ENCODE results near the gene ANKRD6.
A peak's percentile ranks its signal among the peaks of the same experiment; 100 is the strongest.

The ANKRD6 gene

GRCh38 chr6:89464295-89464694, 31.3 kb downstream of the ANKRD6 start:
- DNase-seq (ENCODE audit: low read depth in 1 of 2, low spot score in 1 of 2), result no peak

DNA sequence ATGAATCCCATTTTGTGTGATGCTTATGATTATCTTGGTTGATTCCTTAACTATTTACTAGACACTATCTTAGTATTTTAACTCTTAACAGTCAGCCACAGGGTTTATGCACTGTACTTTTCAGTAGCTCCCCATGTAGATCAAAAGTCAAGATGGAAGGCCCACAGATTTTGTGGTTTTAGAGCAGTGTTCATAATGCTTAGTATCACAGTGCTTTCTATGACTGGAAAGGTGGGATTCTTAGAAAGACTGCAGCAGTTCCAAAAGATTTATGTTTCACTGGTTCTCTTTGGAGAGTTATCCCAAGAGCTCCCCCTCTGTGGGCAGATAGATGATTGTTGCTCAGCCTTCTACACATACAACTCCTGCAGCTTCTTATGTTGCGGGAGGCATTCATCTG, 34.5 kb downstream of the ANKRD6 start:
- no peak for DNase-seq (ENCODE audit: low read depth in 1 of 2, low spot score in 1 of 2)

GRCh38 chr6:89468998-89469397, 36.0 kb downstream of the ANKRD6 start:
- DNase-seq (ENCODE audit: low read depth in 1 of 2, low spot score in 1 of 2), result no peak

DNA sequence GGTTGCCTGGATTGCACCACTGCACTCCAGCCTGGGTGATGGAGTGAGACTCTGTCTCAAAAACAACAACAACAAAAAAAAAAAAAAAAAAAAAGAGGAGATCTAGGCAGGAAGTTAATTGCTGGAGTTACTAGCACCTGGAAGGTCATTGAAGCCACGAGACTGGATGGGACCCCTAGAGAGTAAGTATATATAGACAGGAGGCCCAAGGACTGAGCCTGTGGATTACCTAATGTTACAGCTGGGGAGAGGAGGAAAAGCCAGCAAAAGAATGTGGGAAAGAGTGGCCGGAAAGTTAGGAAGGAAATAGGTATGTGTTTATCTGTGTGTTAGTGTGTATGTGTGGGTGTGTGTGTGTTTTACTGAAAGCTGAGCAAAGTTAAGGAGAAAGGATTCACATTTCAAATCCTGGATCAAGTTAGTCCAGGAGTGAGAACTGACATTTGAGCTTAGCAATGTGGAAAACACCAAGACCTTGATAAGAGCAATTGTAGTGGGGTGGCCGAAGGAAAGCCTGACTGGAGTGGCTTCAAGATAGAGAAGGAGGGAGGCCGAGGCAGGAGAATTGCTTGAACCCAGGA, 38.4 kb downstream of the ANKRD6 start:
- no peak for DNase-seq (ENCODE audit: low read depth in 1 of 2, low spot score in 1 of 2)

GRCh38 chr6:89475101-89475500, 42.1 kb downstream of the ANKRD6 start:
- DNase-seq (ENCODE audit: low read depth in 1 of 2, low spot score in 1 of 2), result no peak

DNA sequence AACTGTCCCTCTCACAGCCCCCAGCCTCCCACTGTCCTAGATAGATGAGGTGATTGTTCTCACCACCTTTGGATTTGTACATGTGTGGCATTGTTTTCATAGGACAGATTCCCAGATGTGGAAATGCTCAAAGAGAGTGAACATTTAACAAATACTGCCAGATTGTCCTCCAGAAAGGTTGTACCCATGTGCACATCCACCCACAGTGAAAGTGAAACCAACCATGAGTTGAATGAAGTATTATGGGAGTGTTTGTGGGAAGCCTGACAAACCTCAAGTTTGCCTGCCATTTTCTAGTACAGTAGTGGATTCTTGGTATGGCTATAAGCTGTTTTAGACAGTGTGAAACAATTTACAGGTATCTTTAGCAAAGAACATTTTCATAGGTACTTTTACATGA, 42.7 kb downstream of the ANKRD6 start:
- DNase-seq (ENCODE audit: low read depth in 1 of 2, low spot score in 1 of 2), result peak in 1 of 2 donors; percentile 1

DNA sequence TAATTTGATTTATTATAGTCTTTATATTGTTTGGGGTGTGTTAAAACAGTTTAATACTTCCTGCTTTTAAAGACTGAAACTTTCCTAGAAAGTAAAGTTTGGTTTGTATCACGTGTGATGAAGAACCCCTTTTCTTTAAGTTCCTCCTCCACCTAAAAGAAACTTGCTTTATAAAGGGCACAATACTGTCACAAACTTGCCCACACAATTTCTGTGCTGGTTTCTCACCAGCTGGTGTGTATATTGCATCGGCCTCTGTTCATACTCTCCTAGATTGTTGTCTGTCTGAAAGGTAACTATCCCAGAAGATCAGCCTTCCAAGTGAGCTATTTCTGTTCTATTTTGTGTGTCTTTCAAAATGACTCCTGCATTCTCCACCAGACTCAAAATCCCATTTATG, 46.9 kb downstream of the ANKRD6 start:
- no peak for DNase-seq (ENCODE audit: low read depth in 1 of 2, low spot score in 1 of 2)

GRCh38 chr6:89481695-89482094, 48.7 kb downstream of the ANKRD6 start:
- no peak for DNase-seq (ENCODE audit: low read depth in 1 of 2, low spot score in 1 of 2)

DNA sequence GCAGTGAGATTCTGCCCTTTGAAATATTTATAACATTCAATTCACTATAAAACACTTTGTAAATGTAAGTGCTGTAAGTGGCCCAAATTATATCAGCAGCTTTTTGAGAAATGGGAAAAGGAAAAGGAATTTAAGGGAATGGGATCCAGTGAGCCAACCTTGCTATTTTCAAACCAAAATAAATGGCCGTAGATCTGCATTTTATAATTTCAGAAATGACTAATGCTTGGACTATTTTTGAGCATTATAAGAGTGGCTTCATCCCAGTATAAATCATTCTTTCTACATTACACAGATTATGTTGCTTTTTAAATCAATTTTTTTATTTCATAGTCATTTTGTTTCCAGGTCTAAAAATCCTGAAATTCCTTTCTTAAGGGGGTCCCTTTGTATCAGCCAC, 49.2 kb downstream of the ANKRD6 start:
- DNase-seq (ENCODE audit: low read depth in 1 of 2, low spot score in 1 of 2), result no peak

DNA sequence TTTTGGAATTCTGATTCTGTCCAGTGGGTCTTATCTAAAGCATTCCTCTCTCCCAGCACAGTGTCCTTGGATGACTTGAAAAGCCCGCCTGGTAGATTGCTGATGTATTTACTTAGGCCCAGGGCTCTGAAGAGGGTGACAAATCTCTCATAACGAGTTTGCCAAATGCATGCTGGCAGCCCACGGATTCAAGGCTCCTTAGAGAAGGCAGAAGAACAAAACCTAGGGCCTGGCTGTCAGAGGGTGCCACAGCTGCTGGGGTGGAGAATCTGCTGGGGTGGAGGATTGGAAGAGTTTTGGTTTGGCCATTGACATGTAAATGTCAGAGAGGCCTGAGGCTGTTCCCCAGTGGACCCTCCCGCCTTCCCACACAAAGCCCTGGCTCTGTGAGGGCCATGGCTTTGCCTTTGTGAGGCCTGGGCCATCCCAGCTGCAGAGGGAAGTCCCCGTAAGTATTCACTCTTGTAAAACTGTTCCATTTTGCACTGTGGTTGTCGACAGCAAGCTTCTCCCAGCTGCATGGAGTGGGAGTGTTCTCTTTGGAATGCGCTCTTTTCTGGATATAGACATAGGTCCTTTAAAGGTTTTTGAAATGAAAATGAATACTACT, 50.3 kb downstream of the ANKRD6 start:
- DNase-seq (ENCODE audit: low read depth in 1 of 2, low spot score in 1 of 2), result no peak

GRCh38 chr6:89485320-89485719, 52.4 kb downstream of the ANKRD6 start:
- no peak for DNase-seq (ENCODE audit: low read depth in 1 of 2, low spot score in 1 of 2)

DNA sequence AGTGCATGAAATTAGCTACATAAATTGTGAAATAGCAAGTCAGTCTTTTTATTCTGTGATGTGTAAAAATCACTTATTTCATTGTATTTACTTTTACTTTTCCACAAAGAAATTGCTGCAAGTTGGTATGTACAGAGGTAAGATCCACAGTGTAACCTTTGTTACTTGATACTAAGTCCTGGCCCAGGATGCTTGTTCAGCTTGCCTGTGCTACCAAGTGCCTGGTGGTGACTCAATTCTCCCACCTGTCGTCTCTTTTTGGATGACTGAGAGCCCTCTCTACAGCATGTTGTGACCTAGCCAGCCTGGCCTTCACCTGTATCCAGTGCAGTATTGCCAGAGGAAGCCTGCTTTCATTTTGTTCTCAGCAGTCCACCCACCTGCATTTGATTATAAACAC, 54.9 kb downstream of the ANKRD6 start:
- no peak for DNase-seq (ENCODE audit: low read depth in 1 of 2, low spot score in 1 of 2)

DNA sequence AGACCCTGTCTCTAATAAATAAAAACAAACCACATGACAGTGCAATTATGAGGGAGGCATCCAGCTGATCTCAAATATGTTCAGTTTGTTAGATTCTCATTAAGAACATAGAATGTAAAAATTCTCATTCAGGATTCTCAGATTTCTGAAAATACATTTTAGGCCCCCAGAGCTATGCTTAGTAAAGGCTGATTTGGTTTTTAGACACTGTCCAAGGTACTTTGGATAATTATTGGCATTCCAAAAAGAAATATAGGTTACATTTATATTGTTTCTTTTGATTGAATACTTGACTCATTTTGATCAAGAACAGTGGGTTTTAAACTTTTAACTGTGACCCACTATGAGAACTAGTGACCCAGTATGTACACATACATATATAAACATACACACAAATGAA, 55.5 kb downstream of the ANKRD6 start:
- no peak for DNase-seq (ENCODE audit: low read depth in 1 of 2, low spot score in 1 of 2)

DNA sequence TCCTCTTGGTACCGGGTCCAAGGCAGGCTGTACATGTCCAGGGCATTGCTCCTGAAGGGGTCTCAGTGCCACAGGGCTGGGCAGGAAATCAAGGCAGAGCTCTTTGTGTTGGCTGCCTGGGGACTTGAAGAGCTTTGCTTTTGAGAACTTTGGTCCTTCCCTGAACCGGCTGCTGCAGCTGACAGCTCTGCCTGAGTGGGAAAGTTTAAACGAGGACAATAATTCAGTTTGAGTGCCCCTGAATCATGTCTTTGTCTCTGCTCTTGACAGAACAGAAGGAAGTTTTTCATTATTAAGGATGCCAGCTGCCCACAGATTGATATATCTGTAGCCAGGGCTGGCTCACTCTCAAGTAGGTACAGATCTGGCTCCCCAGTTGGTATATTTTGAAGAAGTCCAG, 56.1 kb downstream of the ANKRD6 start:
- no peak for DNase-seq (ENCODE audit: low read depth in 1 of 2, low spot score in 1 of 2)

DNA sequence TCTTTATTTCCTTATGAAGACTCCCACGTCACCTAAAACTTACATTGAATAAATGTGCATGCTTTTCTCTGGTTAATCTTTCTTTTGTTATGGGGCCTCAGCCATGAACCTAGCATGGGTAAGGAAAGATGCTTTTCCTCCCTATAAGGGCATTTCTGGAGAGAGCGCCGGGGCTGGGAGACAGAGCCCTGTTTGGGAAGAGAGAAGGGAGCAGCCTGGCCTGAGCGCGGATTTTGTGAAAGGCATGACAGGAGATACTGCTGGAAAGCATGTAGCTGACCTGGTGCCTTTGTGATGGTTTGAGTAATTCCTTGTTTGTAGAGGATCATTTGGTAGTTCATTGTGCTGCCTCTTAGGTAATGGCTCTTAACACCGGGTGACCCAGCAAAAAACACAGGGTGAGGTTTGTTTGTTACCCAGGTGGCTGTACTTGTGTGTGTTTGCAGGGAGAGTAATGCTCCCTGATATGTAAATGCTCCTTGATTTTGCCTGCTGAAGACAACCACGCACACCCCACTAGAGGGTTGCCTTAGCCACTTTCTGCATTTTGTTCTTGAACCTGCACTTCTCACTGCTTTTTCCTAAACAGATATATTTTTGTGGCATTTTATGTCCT, 59.2 kb downstream of the ANKRD6 start:
- DNase-seq (ENCODE audit: low read depth in 1 of 2, low spot score in 1 of 2), result no peak

DNA sequence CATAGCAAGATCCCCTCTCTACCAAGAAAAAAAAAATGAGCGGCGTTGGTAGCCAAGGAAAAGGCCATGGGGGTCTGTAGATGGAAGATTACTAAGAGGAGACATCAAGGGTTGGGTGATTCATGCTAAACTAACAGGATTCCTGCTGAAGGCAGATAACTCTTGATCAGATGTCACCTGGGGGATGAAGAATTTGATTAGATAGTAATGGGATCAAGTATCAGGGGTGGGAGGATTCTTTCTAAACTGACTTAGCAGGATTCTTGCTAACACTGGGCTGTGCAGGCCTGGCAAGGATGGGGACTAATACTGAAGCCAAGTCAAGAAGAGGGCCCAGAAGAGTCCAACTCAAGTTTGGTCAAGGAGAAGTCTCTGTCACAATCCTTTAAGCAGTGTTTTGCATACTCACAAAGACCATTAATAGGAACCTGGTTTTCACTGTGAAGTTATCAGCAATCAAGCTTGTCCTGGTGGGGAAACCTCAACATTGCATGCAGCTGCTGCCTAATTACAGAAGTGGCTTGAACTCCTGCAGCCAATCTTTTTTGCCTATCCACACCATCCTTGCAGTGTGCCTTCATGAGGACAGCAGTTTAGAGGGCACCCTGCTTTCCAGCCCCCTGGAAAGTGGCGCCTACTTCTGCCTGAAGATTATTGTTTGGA, 61.3 kb downstream of the ANKRD6 start:
- no peak for DNase-seq (ENCODE audit: low read depth in 1 of 2, low spot score in 1 of 2)

DNA sequence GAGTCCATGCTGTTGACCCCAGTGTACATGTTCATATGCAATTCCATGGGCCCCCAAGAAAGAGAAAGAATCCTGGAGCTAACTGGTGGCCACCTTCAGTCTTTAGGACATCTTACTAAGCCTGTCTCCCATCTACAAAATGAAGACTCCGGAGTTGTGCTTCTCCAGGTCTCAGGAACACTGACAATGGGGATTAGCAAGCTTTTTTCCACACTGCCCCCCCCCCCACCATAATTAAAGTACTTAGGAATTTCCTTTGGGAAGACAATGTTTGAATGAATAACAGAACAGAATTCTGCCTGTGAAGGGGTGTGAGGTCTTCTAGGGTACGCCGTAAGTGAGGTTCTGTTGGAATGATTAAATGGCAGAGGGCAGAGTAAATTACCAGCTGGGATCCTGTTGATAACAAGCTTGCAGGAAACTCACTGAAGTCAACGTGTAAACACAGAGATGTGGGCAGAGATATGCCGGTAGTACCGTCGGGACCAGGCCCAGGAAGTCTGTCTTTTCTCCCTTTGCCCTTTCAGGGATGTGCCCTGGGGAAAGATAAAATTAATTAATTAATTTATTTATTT, 63.1 kb downstream of the ANKRD6 start:
- DNase-seq (ENCODE audit: low read depth in 1 of 2, low spot score in 1 of 2), result no peak

DNA sequence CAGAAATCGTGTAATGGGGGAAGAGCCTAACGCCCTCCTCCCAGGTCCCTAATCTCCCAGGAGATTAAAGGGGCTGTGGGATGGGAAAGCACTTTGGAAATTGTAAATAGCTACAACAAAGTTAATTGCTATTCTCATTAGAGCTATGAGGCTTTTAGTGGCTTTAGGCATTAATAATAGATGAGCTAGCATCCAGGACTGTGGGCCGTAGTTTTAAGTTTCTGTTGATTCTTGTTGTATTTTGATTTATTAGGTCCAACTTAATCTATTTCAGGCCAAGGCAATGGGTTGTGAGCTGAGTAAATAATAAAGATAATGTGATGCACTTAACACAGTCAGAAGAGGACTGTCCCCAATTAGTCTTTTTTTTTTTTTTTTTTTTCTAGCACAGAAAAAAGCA, 67.7 kb downstream of the ANKRD6 start:
- DNase-seq (ENCODE audit: low read depth in 1 of 2, low spot score in 1 of 2), result no peak

DNA sequence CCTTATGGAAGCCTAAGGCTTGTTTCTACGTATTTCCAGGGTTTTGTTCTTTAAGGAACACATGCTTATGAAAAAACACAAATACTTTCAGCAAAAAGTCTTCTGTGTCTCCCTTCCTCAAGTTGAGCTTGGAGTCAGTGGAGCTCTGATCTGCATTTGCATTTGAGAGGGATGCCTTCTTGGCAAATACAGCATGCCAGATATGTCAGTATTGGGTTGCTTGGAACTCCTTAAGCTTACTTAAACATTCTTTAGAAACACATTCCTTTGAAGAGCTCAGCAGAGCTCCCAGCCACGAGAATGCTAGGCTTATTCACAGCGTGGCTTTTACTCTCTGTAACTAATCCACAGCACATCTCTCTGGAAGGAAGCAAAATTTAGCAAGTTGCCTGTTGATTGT, 68.3 kb downstream of the ANKRD6 start:
- DNase-seq (ENCODE audit: low read depth in 1 of 2, low spot score in 1 of 2), result no peak

DNA sequence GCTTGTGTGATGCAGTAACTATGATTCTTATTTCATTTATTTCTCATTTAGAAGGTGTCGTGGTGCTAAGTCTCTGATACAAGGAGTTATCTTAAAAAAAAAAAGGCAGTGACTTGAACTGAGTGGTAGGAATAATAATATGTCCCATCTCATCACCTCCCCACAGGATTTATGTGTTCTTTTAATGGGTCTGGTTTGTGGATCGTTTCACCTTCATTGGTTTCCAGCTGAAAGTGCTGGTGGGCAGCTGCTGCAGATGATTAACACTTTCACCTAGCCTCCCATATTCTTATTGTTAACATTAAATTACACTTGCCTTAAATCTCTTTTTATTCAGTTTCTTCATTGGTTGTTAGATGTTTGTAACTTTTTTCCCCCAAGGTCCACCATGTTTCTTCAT, 68.8 kb downstream of the ANKRD6 start:
- no peak for DNase-seq (ENCODE audit: low read depth in 1 of 2, low spot score in 1 of 2)

- no peak for DNase-seq (ENCODE audit: low read depth in 1 of 2, low spot score in 1 of 2)
These were observed 70.7 kb downstream of the ANKRD6 start for GRCh38 chr6:89503641-89504040.

DNA sequence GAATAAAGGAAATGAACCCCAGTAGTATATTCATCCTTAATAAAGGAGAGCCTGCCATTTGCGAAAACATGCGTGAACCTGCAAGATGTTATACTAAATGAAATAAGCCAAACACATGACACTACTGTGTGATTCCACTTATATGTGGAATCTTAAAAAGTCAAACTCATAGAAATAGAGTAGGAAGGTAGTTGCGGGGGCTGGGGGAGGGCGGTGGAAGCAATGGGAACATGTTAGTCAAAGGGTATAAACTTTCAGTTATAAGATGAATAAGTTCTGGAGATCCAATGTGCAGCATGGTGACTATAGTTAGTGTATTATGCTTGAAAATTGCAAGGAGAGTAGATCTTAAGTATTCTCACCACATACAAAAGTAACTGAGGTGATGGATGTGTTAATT, 72.9 kb downstream of the ANKRD6 start:
- DNase-seq (ENCODE audit: low read depth in 1 of 2, low spot score in 1 of 2), result no peak

Measured in activated CD4-positive, alpha-beta T cell treated with anti-CD3 and anti-CD28 coated beads, Interleukin-2, amount 50 U/mL, for 24 hours (primary cell).